Measurements from ENCODE around the gene TPO. TPM values are rescaled to one million over a fixed set of nuclear protein-coding genes. Genes with fewer than 3 reads are reported as not detected.

TPO gene
- total RNA-seq, 2 donors from 2014 or later = 0.80 to 0.94 TPM

DNA sequence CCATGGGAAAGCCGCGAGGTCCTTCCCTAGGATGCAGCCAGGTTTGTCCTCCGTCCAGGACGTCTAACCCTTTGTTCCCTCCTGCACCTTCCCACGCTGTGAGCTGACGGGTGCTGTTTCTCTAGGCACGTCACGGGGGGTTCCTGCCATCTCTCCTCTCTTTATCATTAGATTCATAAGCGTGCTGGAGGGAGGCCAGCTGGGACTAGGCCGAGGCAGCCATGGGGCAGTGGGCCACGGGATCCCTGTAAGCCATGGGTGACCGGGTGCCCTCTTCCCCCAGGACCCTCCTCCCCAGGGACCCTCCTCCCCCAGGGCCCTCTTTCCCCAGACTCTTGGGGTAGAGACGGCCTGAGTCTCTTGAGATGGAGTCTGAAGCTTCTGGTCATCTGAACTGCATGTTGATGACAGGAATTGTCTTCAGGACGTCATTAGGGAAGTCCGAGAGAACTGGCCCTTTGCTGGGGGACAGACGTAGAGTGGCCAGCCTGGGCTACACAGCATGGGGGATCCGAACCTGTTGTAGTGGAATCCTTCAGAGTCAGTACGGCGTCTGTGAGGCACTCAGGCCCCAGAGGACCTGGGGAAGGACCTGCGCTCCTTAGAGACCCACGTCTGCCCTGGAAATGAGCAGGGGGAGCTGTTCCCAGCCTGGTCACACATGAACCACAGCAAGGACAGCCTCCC lies 108.1 kb downstream of the TPO start:
- H3K9me3 ChIP-seq = no peaks in the 10 kb centered on the region
- no peak overlapping the region for H3K4me3 ChIP-seq
- H3K4me1 ChIP-seq = no peaks in the 10 kb centered on the region
- TF ChIP-seq, protein P1, sequence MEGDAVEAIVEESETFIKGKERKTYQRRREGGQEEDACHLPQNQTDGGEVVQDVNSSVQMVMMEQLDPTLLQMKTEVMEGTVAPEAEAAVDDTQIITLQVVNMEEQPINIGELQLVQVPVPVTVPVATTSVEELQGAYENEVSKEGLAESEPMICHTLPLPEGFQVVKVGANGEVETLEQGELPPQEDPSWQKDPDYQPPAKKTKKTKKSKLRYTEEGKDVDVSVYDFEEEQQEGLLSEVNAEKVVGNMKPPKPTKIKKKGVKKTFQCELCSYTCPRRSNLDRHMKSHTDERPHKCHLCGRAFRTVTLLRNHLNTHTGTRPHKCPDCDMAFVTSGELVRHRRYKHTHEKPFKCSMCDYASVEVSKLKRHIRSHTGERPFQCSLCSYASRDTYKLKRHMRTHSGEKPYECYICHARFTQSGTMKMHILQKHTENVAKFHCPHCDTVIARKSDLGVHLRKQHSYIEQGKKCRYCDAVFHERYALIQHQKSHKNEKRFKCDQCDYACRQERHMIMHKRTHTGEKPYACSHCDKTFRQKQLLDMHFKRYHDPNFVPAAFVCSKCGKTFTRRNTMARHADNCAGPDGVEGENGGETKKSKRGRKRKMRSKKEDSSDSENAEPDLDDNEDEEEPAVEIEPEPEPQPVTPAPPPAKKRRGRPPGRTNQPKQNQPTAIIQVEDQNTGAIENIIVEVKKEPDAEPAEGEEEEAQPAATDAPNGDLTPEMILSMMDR (IDR thresholded peaks at IDR 0.05) = no peak
- H3K27ac ChIP-seq = no peak overlapping the region
- no peak for DNase-seq
- intact Hi-C loops (cut with DNase I) = no loop called here
- H3K27me3 ChIP-seq = no peaks in the 10 kb centered on the region
- no peaks in the 10 kb centered on the region for H3K36me3 ChIP-seq
- H3K9ac ChIP-seq (ENCODE audit: low read depth in 2 of 2, low read length in 2 of 2) = no peak overlapping the region

DNA sequence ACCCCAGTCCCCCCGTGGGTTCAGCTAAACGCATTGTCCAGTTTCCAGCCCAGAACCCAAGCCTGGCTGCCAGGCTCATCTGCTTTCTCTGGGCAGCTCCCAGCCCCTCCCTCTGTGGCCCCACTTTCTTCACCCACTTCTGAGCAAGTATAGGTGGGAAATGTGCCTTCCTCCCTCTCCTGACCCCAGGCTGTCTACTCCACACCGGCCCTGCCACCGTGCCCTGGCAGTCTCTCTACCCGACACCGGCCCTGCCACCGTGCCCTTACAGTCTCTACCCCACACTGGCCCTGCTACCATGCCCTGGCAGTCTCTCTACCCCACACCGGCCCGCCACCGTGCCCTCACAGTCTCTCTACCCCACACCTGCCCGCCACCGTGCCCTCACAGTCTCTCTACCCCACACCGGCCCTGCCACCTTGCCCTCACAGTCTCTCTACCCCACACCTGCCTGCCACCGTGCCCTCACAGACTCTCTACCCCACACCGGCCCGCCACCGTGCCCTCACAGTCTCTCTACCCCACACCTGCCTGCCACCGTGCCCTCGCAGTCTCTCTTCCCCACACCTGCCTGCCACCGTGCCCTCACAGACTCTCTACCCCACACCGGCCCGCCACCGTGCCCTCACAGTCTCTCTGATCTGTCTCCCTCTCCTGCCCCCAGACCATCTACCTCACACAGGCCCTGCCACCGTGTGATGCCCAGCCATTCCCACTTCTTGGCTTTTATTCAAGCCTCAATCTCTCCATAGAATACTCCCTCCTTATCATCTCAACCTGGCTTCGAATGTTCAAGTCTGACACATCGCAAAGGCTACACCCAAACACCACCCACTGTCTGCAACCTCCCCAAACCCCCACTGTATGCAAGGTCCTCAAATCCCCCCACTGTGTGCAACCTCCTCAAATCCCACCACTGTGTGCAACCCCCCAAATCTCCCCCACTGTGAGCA lies 108.9 kb downstream of the TPO start:
- Histone ChIP-seq H3K4me3 (no peak overlapping the region), H3K9ac (ENCODE audit: low read depth in 2 of 2, low read length in 2 of 2) (no peak overlapping the region), H3K27me3 (no peaks in the 10 kb centered on the region), H3K9me3 (no peaks in the 10 kb centered on the region), H3K4me1 (no peaks in the 10 kb centered on the region), H3K36me3 (no peaks in the 10 kb centered on the region), H3K27ac (no peak overlapping the region)
- TF ChIP-seq, protein P1 (IDR thresholded peaks at IDR 0.05) = no peak
- intact Hi-C loops (cut with DNase I) = no loop called here
- DNase-seq = no peak

DNA sequence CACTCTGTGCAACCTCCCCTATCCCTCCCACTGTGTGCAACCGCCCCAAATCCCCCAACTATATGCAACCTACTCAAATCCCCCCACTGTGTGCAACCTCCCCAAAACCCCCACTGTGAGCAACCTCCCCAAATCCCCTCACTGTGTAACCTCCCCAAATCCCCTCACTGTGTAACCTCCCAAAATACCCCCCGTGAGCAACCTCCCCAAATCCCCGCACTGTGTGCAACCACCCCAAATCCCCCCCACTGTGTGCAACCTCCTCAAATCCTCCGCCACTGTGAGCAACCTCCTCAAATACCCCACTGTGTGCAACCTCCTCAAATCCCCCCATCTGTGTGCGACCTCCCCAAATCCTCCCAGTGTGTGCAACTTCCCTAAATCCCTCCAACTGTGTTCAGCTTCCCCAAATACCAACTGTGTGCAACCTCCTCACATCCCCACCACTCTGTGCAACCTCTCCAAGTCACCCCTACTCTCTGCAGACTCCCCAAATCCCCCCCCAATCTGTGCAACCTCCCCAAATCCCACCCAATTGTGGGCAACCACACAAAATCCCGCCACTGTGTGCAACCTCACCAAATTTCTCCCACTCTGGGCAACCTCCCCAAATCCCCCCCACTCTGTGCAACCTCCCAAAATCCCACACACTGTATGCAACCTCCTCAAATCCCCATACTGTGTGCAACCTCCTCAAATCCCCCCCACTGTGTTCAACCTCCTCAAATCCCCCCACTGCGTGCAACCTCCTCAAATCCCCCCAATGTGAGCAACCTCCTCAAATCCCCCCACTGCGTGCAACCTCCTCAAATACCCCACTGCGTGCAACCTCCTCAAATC lies 114.1 kb downstream of the TPO start:
- H3K4me1 ChIP-seq = no peaks in the 10 kb centered on the region
- H3K36me3 ChIP-seq = no peaks in the 10 kb centered on the region
- TF ChIP-seq, protein P1 (IDR thresholded peaks at IDR 0.05) = no peak
- H3K9me3 ChIP-seq = no peaks in the 10 kb centered on the region
- no peak overlapping the region for H3K9ac ChIP-seq (ENCODE audit: low read depth in 2 of 2, low read length in 2 of 2)
- intact Hi-C loops (cut with DNase I) = no loop called here
- H3K4me3 ChIP-seq = no peak overlapping the region
- H3K27me3 ChIP-seq = no peaks in the 10 kb centered on the region
- no peak overlapping the region for H3K27ac ChIP-seq
- peak; percentile 16 for DNase-seq

DNA sequence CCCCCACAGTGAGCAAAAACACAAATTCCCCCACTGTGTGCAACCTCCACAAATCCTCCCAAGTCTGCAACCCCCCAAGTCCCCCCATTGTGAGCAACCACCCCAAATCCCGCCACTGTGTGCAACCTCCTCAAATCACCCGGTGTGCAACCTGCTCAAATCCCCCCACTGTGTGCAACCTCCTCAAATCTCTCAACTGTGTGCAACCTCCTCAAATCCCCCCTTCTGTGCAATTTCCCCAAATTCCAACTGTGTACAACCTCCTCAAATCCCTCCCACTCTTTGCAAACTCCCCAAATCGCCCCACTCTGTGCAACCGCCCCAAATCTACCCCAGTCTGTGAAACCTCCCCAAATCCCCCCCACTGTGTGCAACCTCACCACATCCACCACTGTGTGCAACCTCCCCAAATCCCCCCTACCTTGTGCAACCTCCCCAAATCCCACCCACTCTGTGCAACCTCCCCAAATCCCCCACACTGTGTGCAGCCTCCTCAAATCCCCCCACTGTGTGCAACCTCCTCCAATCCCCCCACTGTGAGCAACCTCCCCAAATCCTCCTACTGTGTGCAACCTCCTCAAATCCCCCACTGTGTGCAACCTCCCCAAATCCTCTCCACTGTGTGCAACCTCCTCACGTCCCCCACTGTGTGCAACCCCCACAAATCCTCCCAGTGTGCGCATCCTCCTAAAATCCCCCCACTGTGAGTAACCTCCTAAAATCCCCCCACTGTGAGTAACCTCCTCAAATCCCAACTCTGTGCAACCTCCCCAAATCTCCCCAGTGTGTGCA lies 115.2 kb downstream of the TPO start:
- TF ChIP-seq, protein P1 (IDR thresholded peaks at IDR 0.05) = no peak
- H3K9me3 ChIP-seq = no peaks in the 10 kb centered on the region
- intact Hi-C loops (cut with DNase I) = no loop called here

More for the DNA sequence above, 115.2 kb downstream of the TPO start:
- no peaks in the 10 kb centered on the region for H3K36me3 ChIP-seq
- no peaks in the 10 kb centered on the region for H3K4me1 ChIP-seq
- H3K27me3 ChIP-seq = no peaks in the 10 kb centered on the region
- peak; percentile 17 for DNase-seq
- H3K9ac ChIP-seq (ENCODE audit: low read depth in 2 of 2, low read length in 2 of 2) = no peak overlapping the region
- H3K27ac ChIP-seq = no peak overlapping the region
- H3K4me3 ChIP-seq = no peak overlapping the region
